K562 (cell line): ENCODE data around the gene MDM1. TPM values are rescaled to one million over a fixed set of nuclear protein-coding genes. Genes with fewer than 3 reads are reported as not detected.
A peak's percentile ranks its signal among the peaks of the same experiment; 100 is the strongest.

ENCODE experiments used
- CEBPG ChIP-seq, 3 experiments: fragments of 200-800 bp in 1 of 3; sonication (Bioruptor generic) in 1 of 3; sonication (generic) in 1 of 3; formaldehyde crosslinking in 1 of 3; IDR thresholded peaks in 2 of 3; conservative IDR thresholded peaks in 1 of 3; 2 replicates each; pipeline versions ENCODE4 v1.6.1 to v1.8.0; 2016 to 2022; ENCODE audit warnings: missing compliant biosample characterization in 2 of 3, missing genetic modification characterization in 2 of 3, mild to moderate bottlenecking in 1 of 3, missing genetic modification reagents in 1 of 3
- E2F8 ChIP-seq: fragments of 450-650 bp; IDR thresholded peaks from 2 replicates; pipeline ENCODE4 v1.7.1; 2018; ENCODE audit warnings: mild to moderate bottlenecking, low read depth; ENCODE audit not compliant: partially characterized antibody
- GABPA ChIP-seq: fragments of 200-800 bp; sonication (Bioruptor generic); conservative IDR thresholded peaks from 2 replicates; pipeline ENCODE4 v1.6.1; 2016; ENCODE audit warnings: low read depth, missing genetic modification characterization, missing compliant biosample characterization
- HOXB6 ChIP-seq: fragments of 250-450 bp; sonication (Bioruptor Pico); IDR thresholded peaks from 2 replicates; pipeline ENCODE4 v1.5.1; 2022; ENCODE audit warnings: mild to moderate bottlenecking, borderline replicate concordance
- KDM1A ChIP-seq, 2 experiments: fragments of 450-650 bp; IDR thresholded peaks; 2 replicates each; pipeline ENCODE4 v1.6.1; 2016; ENCODE audit warnings: mild to moderate bottlenecking in 2 of 2
- LCOR ChIP-seq: sonication (generic); formaldehyde crosslinking; IDR thresholded peaks from 2 replicates; pipeline ENCODE4 v1.8.0; 2022; ENCODE audit warnings: mild to moderate bottlenecking, missing genetic modification reagents
- MECOM ChIP-seq: fragments of 250-450 bp; sonication (Bioruptor Pico); IDR thresholded peaks from 2 replicates; pipeline ENCODE4 v1.8.0; 2022; ENCODE audit warnings: inconsistent platforms
- ZBTB40 ChIP-seq, 2 experiments: fragments of 450-650 bp in 1 of 2; sonication (generic) in 1 of 2; formaldehyde crosslinking in 1 of 2; IDR thresholded peaks; 2 replicates each; pipeline versions ENCODE4 v1.7.1 to v1.9.0; 2016 to 2022; ENCODE audit warnings: inconsistent platforms in 1 of 2, mild to moderate bottlenecking in 1 of 2, missing genetic modification reagents in 1 of 2
- polyA plus RNA-seq, 8 experiments: library from polyadenylated mRNA; depleted of rRNA in 4 of 8; stranded (reverse) in 5 of 8; unstranded in 3 of 8; fragments of >200 nt; fragmentation: Nextera tagmentation in 2 of 8; fragmentation: Illumina TruSeq in 1 of 8; extraction: Ambion mirVana in 2 of 8; extraction: Trizol in 1 of 8; gene quantifications; 2 replicates each; pipeline versions ENCODE4 v1.2.1 to v1.2.3, GENCODE V29; 2011 to 2014; ENCODE audit warnings: inconsistent platforms in 1 of 8, missing spikeins in 1 of 8
- total RNA-seq, 7 experiments: library from RNA; depleted of rRNA in 6 of 7; stranded (reverse); fragments of >200 nt in 6 of 7; fragmentation: Illumina TruSeq in 2 of 7; extraction: Trizol in 2 of 7; gene quantifications; 2 replicates each; pipeline versions ENCODE4 v1.2.1 to v1.2.3, GENCODE V29; 2011 to 2021; ENCODE audit warnings: low replicate concordance in 1 of 7

The MDM1 gene
- total and polyA plus RNA-seq, 9 of the 15 experiments (the other 6 are each of a cell fraction or from before 2014, with no cell fraction given): 7.5 to 16.8 (median 13.1) TPM

GRCh38 chr12:68332728-68333630, 817 bp upstream of the MDM1 start (continued):
- no peak for TF ChIP-seq E2F8
- TF ChIP-seq CEBPG (CRISPR knock-in tag; IDR thresholded peaks at IDR 0.05): no peak
- 0 out of 4 replicates have a peak, but pooled peaks of 1 of the 2 experiments have one; percentile 10 for TF ChIP-seq CEBPG (tag; conservative IDR thresholded peaks at IDR 0.05 in 1 of 2, IDR thresholded peaks at IDR 0.05 in 1 of 2)
- TF ChIP-seq ZBTB40 (IDR thresholded peaks at IDR 0.05): peak; percentile 90
- peak; percentile 91 for TF ChIP-seq ZBTB40 (CRISPR knock-in tag; IDR thresholded peaks at IDR 0.05)
- 0 out of 4 replicates have a peak, but pooled peaks of 1 of the 2 experiments have one; percentile 9 for TF ChIP-seq KDM1A (IDR thresholded peaks at IDR 0.05)
- 0 out of 2 replicates have a peak, but pooled peaks have one; percentile 14 for TF ChIP-seq GABPA (tag)
- TF ChIP-seq HOXB6 (CRISPR knock-in tag): no peak
- TF ChIP-seq LCOR (CRISPR knock-in tag): no peak
- TF ChIP-seq MECOM (CRISPR knock-in tag): peak; percentile 37; the same call in 1 of the 2 replicates
